Psoas muscle (tissue), 8 donors: ENCODE results near the gene CSTF1. TPM values are rescaled to one million over a fixed set of nuclear protein-coding genes. Genes with fewer than 3 reads are reported as not detected.

Experiments
- ATAC-seq, 4 donors: fragments of 200-7000 bp; cut with Tn5 transposase; one replicate each; pipeline ENCODE4 v1.9.1; 2020; ENCODE audit warnings: moderate library complexity in 3 of 4, mild to moderate bottlenecking in 2 of 4
- DNase-seq, 2 donors: peaks; one replicate each; pipeline ENCODE4 v3.0.0-alpha.2; 2020
- H3K27ac ChIP-seq: fragments of 200-600 bp; one replicate; pipeline ENCODE4 v1.8.0; 2022
- H3K27me3 ChIP-seq, 3 donors: fragments of 200-600 bp in 1 of 3; one replicate each; pipeline versions ENCODE4 v1.6.1 to v1.8.0; 2013 to 2022; ENCODE audit warnings: low read length in 2 of 3, mild to moderate bottlenecking in 2 of 3, moderate library complexity in 1 of 3; ENCODE audit not compliant: insufficient read depth in 3 of 3
- H3K36me3 ChIP-seq, 2 donors: fragments of 200-600 bp in 1 of 2; one replicate each; pipeline versions ENCODE4 v1.6.1 to v1.8.0; 2013 to 2022; ENCODE audit warnings: low read depth in 1 of 2, mild to moderate bottlenecking in 1 of 2, moderate library complexity in 1 of 2; ENCODE audit not compliant: insufficient read depth in 1 of 2
- H3K4me1 ChIP-seq: fragments of 200-600 bp; one replicate; pipeline ENCODE4 v1.8.0; 2022
- H3K4me3 ChIP-seq: fragments of 200-600 bp; one replicate; pipeline ENCODE4 v1.8.0; 2022; ENCODE audit warnings: mild to moderate bottlenecking
- H3K9me3 ChIP-seq: fragments of 200-600 bp; one replicate; pipeline ENCODE4 v1.8.0; 2022
- WGBS, 3 donors: extraction: QIAGEN DNeasy Blood & Tissue Kit; methylation state at CpG; one replicate each; pipeline versions ENCODE4 v1.1.6 to v1.1.7; 2013; 5-methylcytosine and 5-hydroxymethylcytosine counted together
- intact Hi-C, 2 donors: fragments of 100-400 bp; cut with DNase I; formaldehyde crosslinking; loops; one replicate each; pipeline versions ENCODE4 v1.11.0 to v1.14.2; 2022
- polyA plus RNA-seq, 3 donors: library from polyadenylated mRNA; stranded (reverse); fragments of 200-250 nt; gene quantifications; one replicate each; pipeline ENCODE4 v1.2.3, GENCODE V29; 2013
- total RNA-seq, 4 donors: library from RNA; stranded (reverse); fragmentation: NEBNext Ultra II Directional in 2 of 4; extraction: Animal tissue kit (Norgen Biotek cat#: 25700) in 2 of 4; gene quantifications; one replicate each; pipeline versions ENCODE4 v1.2.1 to v1.2.4, GENCODE V29; 2021 to 2023
- TF ChIP-seq, protein P1 (sequence below): fragments of 200-600 bp; IDR thresholded peaks from one replicate; pipeline ENCODE4 v1.8.0; 2022; ENCODE audit warnings: antibody characterized with exemption
- donor health status: healthy with polysubstance abuse.
- donor health status: DM: no; HTN: no; CAD: no; lungs with moderate emphysema.
- donor health status: Bipolar disorder and iron deficiency.
- donor health status: healthy.
- donor health status: DM: yes; HTN: yes; CAD: no.
- donor health status: DM: no; HTN: no; CAD: no.
- donor health status: DM: no; HTN: no; CAD: no.
- donor health status: DM: yes; HTN: yes; CAD: no.

CSTF1 gene
- total and polyA plus RNA-seq, 7 donors: 10.0 to 20.3 (median 16.7) TPM

DNA sequence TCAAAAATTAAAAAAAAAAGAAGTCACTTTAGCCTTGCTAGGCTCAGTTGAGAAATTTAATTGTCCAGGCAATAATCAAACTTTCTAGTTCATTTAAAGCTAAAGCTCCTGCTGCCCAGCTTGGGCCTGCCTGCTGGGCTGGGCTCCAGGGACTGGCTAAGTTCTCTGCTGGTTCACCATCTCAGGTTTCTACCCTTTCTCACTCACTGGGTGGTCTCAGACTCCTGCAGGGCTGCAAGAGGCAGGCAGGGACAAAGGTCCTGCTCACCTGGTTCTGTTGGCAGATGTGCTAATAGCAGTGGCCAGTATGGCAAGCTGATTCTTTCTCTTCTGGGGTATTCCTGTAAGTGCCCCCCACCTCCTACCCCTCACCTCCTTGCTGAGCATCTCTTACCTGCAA is 54.8 kb downstream of the CSTF1 start:
- intact Hi-C loops: loop anchor here in 1 of 2 donors (10.0 kb wide), 1 partner anchor 1642 kb away; no protein-coding TSS in a partner anchor
- H3K4me1 ChIP-seq: no peaks in the 10 kb centered on the region
- ATAC-seq: no peak

DNA sequence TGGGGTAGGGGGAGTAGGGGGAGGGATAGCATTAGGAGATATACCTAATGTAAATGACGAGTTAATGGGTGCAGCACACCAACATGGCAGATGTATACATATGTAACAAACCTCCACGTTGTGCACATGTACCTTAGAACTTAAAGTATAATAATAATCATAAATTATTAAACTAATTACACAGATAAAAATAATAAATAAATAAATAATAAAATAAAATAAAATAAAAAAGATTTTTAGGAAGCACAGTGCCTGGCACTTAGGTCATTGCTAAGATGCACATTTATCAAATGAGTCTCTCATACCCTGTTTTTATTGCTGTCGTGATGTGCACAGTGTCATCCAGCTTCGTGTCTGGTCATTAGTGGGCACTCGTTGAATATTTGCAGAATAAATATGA is 57.0 kb downstream of the CSTF1 start:
- Histone ChIP-seq H3K27ac (no peak overlapping the region), H3K36me3 (no peaks in the 10 kb centered on the region), H3K9me3 (no peaks in the 10 kb centered on the region), H3K4me1 (no peaks in the 10 kb centered on the region), H3K27me3 (no peaks in the 10 kb centered on the region), H3K4me3 (no peak overlapping the region)
- TF ChIP-seq, protein P1, sequence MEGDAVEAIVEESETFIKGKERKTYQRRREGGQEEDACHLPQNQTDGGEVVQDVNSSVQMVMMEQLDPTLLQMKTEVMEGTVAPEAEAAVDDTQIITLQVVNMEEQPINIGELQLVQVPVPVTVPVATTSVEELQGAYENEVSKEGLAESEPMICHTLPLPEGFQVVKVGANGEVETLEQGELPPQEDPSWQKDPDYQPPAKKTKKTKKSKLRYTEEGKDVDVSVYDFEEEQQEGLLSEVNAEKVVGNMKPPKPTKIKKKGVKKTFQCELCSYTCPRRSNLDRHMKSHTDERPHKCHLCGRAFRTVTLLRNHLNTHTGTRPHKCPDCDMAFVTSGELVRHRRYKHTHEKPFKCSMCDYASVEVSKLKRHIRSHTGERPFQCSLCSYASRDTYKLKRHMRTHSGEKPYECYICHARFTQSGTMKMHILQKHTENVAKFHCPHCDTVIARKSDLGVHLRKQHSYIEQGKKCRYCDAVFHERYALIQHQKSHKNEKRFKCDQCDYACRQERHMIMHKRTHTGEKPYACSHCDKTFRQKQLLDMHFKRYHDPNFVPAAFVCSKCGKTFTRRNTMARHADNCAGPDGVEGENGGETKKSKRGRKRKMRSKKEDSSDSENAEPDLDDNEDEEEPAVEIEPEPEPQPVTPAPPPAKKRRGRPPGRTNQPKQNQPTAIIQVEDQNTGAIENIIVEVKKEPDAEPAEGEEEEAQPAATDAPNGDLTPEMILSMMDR: no peak
- WGBS, 3 donors: 88 to 94% (median 91%) methylated on average over 5 of the region's 5 CpGs
- DNase-seq (no peak), ATAC-seq (no peak)
- intact Hi-C loops: loop anchor here in 1 of 2 donors (10.0 kb wide), 1 partner anchor 1645 kb away; no protein-coding TSS in a partner anchor

More for the DNA sequence above, 54.8 kb downstream of the CSTF1 start:
- DNase-seq: no peak
- H3K36me3 ChIP-seq: no peaks in the 10 kb centered on the region
- no peak overlapping the region for H3K27ac ChIP-seq
- H3K9me3 ChIP-seq: no peaks in the 10 kb centered on the region
- TF ChIP-seq, protein P1: no peak
- H3K4me3 ChIP-seq: no peak overlapping the region
- H3K27me3 ChIP-seq: peaks cover 0 to 1% (median 0%) of the 10 kb centered on the region in 3 donors

DNA sequence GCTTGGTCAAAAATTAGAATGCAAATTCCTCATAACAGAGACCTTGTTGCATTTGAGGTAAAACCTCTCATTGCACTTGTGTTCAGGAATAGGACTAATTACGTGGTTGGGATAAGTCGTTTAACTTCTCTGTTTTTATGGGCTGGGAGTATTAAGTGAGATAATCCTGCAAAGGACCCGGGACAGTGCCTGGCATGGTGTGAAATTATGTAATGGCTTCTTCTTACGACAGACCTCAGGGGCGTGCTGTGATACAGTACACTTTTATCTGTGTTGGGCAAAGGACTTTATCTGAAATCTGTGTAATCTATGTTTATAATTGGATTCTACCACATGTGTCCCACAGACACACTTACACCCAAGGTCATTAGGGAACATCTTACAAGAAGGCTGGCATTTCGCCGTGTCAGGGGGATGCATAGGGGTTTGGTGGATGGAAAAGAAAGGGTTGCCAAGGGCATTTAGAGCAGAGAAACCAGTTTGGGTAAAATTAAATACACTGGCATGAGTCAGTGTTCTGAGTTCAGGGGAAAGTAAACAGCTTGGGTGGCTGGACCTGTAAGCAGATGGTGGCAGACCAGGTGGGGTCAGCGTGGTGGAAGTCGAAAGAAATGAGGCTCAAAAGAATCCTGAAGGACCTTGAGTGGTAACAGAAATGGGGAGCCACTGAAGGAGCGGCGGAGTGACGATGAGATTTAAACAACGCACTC is 58.8 kb downstream of the CSTF1 start:
- Histone ChIP-seq H3K4me1 (no peaks in the 10 kb centered on the region), H3K27ac (no peak overlapping the region), H3K27me3 (no peaks in the 10 kb centered on the region), H3K4me3 (no peak overlapping the region), H3K9me3 (no peaks in the 10 kb centered on the region), H3K36me3 (no peaks in the 10 kb centered on the region)
- intact Hi-C loops: no loop called here
- ATAC-seq (no peak), DNase-seq (no peak)
- WGBS, 3 donors: 76 to 86% (median 83%) methylated on average over 13 of the region's 13 CpGs
- TF ChIP-seq, protein P1: no peak

DNA sequence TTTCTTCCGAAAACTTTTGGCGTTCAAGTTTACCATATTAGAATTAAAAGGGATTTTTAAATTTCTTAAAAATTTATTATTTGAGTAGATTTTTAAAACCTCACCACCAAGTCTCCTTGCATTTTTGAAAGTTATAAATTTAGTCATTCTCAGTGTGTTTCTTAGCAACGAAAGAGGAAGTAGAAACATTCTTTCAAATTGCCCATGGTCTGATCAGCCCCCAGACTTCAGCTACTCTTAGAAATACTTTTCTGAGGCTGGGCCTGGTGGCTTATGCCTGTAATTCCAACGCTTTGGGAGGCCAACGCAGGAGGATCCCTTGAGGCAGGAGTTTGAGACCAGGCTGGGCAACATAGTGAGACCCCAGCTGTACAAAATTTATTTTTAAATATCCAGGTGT is 60.9 kb downstream of the CSTF1 start:
- DNase-seq: no peak
- Histone ChIP-seq H3K4me1 (no peaks in the 10 kb centered on the region), H3K9me3 (no peaks in the 10 kb centered on the region), H3K27ac (no peak overlapping the region), H3K27me3 (no peaks in the 10 kb centered on the region), H3K4me3 (no peak overlapping the region), H3K36me3 (no peaks in the 10 kb centered on the region)
- TF ChIP-seq, protein P1: no peak
- WGBS, 3 donors: 69 to 81% (median 79%) methylated on average over 5 of the region's 5 CpGs
- intact Hi-C loops: no loop called here
- no peak for ATAC-seq

DNA sequence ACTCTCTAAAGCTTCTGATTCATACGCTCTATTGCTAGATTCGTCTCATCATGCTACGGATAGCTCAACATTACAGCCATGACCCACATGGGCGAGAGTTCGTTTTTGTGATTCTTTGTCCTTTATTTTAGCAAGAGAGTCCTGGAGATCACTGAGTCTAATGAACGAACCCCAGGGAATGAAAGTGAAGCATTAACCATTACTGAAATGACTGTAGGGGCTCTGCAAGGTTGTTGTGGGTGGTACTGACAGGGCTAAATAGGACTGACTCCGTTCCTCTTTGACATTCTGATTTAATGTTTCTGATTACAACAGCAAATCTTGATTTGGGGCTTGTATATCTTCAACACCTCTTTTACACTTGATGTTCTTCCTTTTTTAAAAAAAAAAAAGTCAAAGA is 62.3 kb downstream of the CSTF1 start:
- WGBS, 3 donors: 82 to 87% (median 86%) methylated on average over 7 of the region's 7 CpGs

More for the DNA sequence above, 62.3 kb downstream of the CSTF1 start:
- Histone ChIP-seq H3K27me3 (no peaks in the 10 kb centered on the region), H3K9me3 (no peaks in the 10 kb centered on the region), H3K36me3 (no peaks in the 10 kb centered on the region), H3K4me1 (no peaks in the 10 kb centered on the region), H3K27ac (no peak overlapping the region), H3K4me3 (no peak overlapping the region)
- intact Hi-C loops: no loop called here
- TF ChIP-seq, protein P1: no peak
- DNase-seq (no peak), ATAC-seq (no peak)
